AG04449 (cell line): ENCODE data around the gene FAM76A.

ENCODE experiments used
- CTCF ChIA-PET: fragments of 350-600 bp; formaldehyde crosslinking; extraction: SDS; loops from one replicate; lab custom pipeline; 2021; ENCODE audit warnings: antibody characterized with exemption; lab: Yijun Ruan, JAX
- POLR2A ChIA-PET: fragments of 400-600, 350-600 bp; formaldehyde crosslinking; extraction: SDS; loops from one replicate; lab custom pipeline; 2020; ENCODE audit warnings: antibody characterized with exemption, inconsistent platforms; lab: Yijun Ruan, JAX
- DNase-seq: peaks from one replicate; pipeline ENCODE4 v3.0.0-alpha.2; 2010; ENCODE audit warnings: low read depth, low spot score
- H3K4me3 ChIP-seq: 2 replicates; pipeline ENCODE4 v1.5.1; 2011; ENCODE audit warnings: low read depth, mild to moderate bottlenecking, control low read depth, low read length
- TF ChIP-seq, protein P1 (sequence below): IDR thresholded peaks from one replicate; pipeline ENCODE4 v1.5.1; 2011; ENCODE audit warnings: mild to moderate bottlenecking, moderate library complexity, low read length, control low read depth, inconsistent platforms; ENCODE audit not compliant: insufficient read depth; ENCODE audit errors: missing control alignments

The FAM76A gene

DNA sequence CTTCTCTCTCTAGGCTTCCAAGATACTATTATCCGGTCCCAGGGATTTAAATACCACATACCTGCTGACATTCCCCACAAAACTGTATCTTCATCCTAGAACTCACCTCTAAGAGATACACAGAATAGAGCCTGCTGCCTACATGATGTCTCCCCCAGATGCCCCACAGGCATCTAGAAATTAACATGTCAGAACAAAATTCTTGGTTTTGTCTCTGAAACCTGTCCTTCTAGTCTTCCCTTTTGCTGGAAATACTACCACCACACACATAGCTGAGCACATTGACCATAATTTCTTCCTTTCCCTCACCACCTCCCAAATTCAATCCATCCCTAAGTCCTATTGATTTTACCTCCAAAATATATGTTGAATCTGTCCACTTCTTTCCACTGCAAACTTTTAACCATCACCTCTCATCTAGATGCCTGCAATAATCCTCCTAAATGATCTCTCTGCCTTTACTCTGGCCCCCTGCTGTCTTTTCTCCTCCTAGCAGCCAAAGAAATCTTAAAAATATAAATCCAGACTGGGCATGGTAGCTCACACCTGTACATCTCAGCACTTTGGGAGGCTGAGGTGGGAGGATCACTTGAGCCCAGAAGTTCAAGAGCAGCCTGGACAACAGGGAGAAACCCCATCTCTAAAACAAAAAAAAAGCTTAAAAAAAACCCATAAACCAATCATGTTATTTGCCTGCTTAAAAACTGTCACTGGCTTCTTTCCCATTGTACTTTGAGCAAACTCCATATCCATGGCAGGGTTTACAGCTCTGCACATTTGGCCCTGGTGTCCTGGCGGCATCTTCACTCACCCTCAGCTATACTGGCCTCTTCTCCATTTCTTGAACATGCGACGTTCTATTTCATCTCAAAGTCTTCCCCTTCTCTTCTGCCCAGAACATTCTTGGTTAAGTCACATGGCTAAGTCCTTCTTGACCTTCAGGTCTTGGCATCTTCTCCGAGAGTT, 6.2 kb upstream of the FAM76A start:
- POLR2A ChIA-PET = interaction anchor here (0.7 kb wide), 1 partner anchor 47 kb away, joined by 3 read pairs; no protein-coding TSS in a partner anchor
- H3K4me3 ChIP-seq = no peak overlapping the region
- CTCF ChIA-PET = interaction anchor here (0.7 to 6.5 kb wide), 12 partner anchors 15 to 56 kb away, joined by 3 to 52 read pairs (median 4); partner anchors contain the start of gene IFI6
- TF ChIP-seq, protein P1, sequence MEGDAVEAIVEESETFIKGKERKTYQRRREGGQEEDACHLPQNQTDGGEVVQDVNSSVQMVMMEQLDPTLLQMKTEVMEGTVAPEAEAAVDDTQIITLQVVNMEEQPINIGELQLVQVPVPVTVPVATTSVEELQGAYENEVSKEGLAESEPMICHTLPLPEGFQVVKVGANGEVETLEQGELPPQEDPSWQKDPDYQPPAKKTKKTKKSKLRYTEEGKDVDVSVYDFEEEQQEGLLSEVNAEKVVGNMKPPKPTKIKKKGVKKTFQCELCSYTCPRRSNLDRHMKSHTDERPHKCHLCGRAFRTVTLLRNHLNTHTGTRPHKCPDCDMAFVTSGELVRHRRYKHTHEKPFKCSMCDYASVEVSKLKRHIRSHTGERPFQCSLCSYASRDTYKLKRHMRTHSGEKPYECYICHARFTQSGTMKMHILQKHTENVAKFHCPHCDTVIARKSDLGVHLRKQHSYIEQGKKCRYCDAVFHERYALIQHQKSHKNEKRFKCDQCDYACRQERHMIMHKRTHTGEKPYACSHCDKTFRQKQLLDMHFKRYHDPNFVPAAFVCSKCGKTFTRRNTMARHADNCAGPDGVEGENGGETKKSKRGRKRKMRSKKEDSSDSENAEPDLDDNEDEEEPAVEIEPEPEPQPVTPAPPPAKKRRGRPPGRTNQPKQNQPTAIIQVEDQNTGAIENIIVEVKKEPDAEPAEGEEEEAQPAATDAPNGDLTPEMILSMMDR = peak; percentile 18
- DNase-seq = no peak

DNA sequence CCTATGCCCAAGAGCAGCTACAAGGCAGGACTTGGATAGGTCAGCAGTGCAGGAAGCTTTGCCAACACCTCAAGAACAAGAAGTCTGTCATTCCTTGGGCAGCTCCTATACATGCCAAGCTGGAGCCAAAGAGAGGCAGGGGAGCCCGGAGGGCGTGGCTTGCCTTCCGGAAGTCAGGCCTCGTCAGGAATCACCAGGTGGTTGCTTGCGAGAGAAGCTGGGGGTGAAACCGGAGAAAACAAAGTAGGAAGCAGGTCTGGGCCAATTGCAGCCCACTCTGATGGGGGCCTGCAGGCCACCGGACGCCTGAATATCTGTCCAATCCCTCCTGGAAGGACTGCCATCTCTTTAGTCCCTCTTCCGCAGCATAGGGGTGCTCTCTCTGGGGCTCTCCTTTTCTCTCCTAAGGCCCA, 794 bp upstream of the FAM76A start:
- ChIA-PET POLR2A (interaction anchor here (0.6 to 1.4 kb wide), 3 partner anchors 41 to 53 kb away, joined by 3 to 12 read pairs (median 6); partner anchors contain the start of genes IFI6 and STX12), CTCF (interaction anchor here (0.6 to 2.3 kb wide), 36 partner anchors 10 to 656 kb away, joined by 3 to 30 read pairs (median 4); partner anchors contain the start of gene IFI6)
- no peak for DNase-seq
- TF ChIP-seq, protein P1 = no peak
- peak overlapping the region; percentile 56 for H3K4me3 ChIP-seq

DNA sequence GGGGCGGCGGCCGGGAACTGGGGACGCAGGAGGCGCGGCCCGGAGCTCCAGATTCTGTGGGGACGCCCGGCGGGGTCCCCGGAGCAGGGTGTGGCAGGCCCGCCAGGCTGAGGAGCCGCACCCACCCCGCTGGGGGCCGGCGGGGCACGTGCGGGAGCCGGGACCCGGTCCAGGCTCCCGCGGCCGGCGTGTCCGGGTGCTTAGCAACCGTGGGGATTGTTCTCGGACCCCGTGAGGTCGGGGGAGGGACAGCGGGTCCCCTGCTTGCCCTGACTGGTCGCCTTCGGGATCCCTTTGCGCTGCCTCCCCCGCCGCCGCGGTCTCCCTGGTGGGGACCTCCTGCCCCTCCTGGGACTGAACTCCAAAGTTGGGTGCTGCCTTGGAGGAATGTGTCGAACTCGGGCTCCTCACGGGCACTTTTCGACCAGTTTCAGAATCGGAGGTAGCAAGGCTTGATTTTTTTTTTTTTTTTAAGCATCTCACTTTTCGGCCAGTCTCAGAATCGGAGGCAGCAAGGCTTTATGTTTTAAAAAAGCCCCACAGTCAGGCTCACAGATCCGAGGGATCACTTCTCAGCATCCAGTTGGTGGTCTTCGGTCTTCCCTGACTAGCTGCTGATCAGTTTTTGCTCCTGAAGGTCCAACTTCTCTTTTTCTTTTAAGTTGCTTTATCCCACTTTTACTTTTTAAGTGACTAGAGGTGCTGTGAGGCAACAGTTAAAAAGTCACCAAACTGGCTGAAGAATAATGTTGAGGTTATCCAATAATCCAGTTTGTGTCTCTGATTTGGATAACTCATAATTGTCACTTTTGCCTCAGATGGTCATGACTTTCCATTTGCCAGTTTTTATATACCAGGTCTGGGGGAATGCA, 648 bp downstream of the FAM76A start:
- POLR2A ChIA-PET = interaction anchor here (1.1 to 1.4 kb wide), 2 partner anchors 47 to 54 kb away, joined by 6 to 12 read pairs; partner anchors contain the start of genes IFI6 and STX12
- CTCF ChIA-PET = interaction anchor here (0.5 to 2.3 kb wide), 29 partner anchors 12 to 181 kb away, joined by 3 to 30 read pairs (median 4); partner anchors contain the start of gene IFI6
- no peak for DNase-seq

DNA sequence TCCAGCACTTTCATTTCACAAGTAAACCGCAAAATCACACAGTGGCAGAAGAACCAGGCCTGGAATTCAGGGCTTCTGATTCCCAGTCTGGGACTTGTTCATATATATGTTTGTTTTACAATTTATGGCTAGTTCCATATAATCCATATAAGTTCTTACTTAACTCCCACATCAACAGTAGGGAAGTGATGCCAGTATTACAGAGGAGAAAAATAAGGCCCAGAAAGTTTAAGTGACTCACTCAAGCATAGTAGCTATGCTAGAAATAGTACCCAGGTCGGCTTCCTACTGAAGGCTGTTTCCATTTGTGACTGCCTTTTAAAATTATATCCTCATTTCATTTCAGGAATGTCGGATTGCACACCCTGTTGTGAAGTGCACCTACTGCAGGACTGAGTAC, 1.4 kb downstream of the FAM76A start:
- DNase-seq = peak; percentile 7
- TF ChIP-seq, protein P1 = no peak
- POLR2A ChIA-PET = no interaction called here
- CTCF ChIA-PET = interaction anchor here (1.1 to 1.3 kb wide), 2 partner anchors 56 to 62 kb away, joined by 4 to 5 read pairs; partner anchors contain the start of gene IFI6
- H3K4me3 ChIP-seq = peak overlapping the region; percentile 80

More for the DNA sequence above, 648 bp downstream of the FAM76A start:
- TF ChIP-seq, protein P1 = no peak
- H3K4me3 ChIP-seq = peak overlapping the region; percentile 80

DNA sequence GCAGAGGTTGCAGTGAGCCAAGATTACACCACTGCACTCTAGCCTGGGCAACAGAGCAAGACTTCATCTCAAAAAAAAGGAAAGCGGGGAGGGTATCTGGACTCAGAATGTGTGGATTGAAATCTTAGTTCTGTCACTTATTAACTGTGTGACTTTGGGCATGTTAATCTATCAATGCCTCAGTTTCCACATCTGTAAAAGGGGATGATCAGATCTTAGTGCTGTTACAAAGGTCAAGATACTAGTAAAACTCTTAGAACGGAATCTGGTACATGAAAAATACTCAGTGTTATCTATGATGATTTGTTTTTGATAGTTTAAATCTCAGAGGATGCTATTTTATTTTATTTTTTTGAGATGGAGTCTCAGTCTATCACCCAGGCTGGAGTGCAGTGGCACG, 10.5 kb downstream of the FAM76A start:
- ChIA-PET CTCF (no interaction called here), POLR2A (no interaction called here)
- DNase-seq = no peak
- TF ChIP-seq, protein P1 = no peak
- no peak overlapping the region for H3K4me3 ChIP-seq
